Stimulated activated CD4-positive, alpha-beta T cell treated with anti-CD3 and anti-CD28 coated beads, Interleukin-4, amount 100 ng/mL, for 48 hours (primary cell): Measurements from ENCODE around the gene AGPAT4.

Experiments
- DNase-seq, 2 donors: peaks; one replicate each; pipeline ENCODE4 v3.0.0-alpha.2; 2020; ENCODE audit warnings: low read depth in 2 of 2

AGPAT4 gene

DNA sequence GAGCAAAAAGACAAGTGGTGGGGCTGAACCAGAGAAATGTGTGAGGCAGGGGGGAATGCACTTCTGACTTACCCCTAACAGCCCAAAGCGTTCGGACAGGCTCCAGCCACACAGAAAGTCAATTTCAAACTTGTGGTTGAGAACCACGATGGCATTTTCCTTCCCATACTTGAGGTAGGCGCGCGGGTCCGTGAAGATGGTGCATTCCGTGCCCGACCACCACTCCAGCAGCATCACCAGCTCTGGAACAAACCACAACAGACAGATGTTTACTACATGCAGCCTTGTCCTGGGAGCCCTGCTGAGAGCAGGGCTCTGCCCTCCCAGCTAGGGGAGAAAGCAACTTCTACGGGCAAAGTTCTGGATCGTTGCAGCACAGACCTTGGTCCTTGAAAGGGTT, 107.7 kb downstream of the AGPAT4 start:
- no peak for DNase-seq

DNA sequence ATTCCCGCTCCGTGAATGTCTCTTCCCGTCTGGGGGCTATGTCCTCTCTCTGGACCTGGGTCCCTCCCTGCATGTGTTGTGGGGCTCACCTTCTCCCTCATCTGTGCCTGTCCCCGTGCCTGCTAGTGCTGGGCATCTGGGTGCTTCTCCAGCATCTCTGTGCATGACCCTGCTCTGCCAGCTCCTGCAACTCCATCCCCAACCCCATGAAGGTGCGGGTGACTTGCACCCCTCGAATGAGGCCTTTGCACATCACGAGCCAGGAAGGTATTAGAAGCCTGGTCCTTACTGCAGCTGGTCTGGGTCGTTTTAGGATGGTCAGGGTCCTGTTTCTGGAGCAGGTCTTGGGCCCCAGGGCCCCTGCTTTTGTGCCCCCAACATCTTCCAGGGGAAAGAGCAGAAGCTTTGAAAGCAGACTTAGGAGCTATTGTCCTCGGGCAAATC, 109.7 kb downstream of the AGPAT4 start:
- DNase-seq = no peak

DNA sequence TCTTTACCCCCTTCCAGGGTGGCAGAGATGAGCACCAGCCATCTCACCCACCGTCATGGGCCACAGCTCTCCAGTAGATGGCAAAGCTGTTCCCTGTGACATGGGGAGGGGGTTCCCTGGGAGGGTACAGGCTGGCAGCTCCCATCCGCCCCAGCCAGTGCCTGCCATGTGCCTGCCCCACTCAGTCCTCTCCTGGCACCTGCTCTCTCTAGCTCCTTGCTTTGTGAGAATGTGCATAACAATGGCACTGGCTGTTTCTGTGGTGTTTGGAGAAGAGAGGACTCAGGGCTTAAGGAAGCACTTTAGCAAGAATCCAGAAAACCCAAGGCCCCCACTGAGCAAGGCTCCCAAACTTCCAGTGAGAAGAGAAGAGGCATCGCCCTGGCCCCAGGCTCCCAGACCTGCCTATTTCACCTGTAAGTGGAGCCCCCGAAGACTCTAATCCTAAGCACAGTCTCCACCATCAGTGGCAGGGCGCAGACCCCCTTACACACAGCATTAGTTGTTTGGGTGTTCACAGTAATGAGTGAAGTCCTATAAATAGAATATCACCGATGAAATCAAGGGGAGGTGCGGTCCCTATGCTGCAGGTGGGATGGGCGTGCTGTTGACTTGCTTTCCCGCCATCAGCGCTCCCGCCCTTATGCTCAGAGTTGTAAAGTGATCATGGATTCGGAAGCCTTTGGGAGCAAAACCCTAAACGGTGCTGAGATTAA, 110.2 kb downstream of the AGPAT4 start:
- no peak for DNase-seq

GRCh38 chr6:161162722-161163121, 111.1 kb downstream of the AGPAT4 start:
- no peak for DNase-seq

- no peak for DNase-seq
These were observed 111.8 kb downstream of the AGPAT4 start for GRCh38 chr6:161161889-161162624.

DNA sequence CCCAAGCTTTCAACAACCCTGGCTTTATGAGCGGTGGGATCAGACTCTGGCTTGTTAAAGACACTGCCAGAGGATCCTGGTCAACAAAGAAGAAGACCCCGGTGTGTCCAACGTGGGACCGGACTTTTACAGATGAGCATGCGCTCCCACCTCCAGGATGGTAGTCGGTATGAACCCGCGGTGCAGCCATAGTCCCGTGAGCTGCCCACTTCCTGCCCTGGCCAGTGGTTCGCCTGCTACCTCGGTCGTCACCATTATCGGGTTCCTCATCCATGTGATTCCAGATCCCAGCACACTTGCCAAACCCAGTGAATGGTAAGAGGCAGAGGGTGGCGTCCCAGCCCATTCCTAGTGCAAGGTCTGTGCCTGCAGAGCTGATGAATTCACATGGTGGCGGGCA, 112.7 kb downstream of the AGPAT4 start:
- no peak for DNase-seq

- DNase-seq = no peak
These were observed 119.0 kb downstream of the AGPAT4 start for GRCh38 chr6:161154796-161155335.

- DNase-seq = no peak
These were observed 120.1 kb downstream of the AGPAT4 start for GRCh38 chr6:161153725-161154124.

DNA sequence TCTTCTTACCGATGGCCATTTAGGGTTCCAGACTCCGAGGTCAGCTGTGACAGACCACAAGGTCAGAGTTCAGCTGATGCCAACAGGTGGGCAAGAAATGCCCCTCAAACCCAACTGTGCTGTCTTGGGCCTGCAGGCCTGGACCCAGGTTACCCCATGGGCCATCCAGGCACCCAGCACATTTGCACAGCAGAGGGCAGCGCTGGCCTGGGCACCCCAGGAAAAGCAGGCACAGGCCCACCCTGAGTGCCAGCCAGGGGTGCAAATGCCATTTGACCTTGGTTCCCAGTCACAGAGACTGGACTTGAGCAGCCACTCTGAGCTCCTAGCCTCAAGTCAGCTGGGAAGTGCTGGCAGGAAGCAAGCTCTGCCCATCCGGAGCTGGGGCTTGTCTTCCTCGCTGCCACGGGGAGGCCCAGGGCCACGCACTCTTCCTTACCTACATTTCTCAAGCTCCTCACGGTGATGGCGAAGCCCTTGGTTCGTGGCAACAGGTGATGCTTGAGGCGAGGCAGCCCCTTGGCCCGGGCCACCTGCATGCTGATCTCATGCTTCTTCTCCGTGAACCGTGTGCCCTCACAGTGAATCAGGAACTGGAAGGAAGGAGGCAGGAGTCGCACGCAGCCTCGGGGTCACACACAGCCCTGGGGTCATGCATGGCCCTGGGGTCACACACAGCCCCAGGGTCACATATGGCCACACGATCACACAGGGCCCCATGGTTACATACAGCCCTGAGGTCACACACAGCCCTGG, 120.8 kb downstream of the AGPAT4 start:
- DNase-seq = no peak

DNA sequence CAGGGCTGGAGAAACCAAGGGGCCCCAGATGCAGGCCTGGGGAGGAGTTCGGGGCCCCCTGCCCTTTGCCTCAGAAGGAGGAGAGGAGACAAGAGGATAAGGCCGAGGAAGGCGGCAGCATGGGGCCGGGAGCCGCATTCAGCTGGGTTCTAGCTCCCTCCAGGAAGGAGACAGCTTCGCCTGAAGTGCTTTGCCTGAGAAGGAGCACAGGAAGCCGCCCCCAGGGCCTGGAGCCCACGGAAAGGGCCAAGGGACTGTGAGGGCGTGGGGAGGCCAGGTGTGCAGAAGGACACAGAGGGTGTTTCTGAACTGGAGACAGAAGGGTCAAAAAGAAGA, 121.4 kb downstream of the AGPAT4 start:
- no peak for DNase-seq

DNA sequence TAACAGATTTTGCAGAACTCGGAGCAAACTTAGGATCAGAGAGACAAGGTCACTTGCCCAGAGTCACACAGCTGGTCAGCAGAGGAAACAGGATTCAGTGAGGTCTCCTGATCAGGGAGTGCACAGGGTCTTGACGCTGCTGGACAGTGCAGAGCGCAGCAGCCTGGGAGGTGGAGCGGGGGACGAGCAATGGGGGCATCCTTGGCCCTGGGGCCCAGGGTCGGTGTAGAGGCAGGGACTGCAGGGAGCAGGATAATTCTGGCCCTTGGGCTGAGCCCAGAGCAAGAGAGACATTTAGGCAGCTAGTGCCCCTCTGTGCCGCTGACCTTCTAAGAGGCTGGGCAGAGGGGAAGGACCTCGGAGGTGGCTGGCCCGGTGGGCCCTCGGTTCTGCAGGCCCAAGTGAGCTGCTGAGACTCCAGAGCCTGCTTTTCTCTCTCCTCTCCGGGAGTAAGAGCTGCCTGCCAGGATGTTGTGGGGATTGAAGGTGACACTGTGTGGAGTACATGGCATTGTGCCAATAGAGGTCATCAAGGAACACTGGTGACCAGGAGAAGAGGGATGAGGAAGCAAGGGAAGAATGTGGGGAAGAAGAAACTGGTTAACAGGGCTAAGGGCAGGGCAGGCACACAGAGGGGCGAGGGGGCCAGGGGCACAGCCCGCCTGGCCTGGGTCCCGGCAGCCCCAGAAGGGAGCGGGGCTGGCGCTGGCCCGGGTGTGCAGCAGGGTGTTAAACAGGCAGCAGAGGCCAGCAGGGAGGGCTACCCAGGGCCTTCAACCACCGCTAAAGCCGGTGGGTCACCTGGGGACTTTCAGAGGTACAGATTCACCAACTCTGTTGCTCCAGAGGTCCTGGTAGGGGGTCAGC, 122.0 kb downstream of the AGPAT4 start:
- DNase-seq = no peak

GRCh38 chr6:161151059-161151645, 122.7 kb downstream of the AGPAT4 start:
- DNase-seq = no peak

GRCh38 chr6:161150566-161150965, 123.3 kb downstream of the AGPAT4 start:
- DNase-seq = no peak

DNA sequence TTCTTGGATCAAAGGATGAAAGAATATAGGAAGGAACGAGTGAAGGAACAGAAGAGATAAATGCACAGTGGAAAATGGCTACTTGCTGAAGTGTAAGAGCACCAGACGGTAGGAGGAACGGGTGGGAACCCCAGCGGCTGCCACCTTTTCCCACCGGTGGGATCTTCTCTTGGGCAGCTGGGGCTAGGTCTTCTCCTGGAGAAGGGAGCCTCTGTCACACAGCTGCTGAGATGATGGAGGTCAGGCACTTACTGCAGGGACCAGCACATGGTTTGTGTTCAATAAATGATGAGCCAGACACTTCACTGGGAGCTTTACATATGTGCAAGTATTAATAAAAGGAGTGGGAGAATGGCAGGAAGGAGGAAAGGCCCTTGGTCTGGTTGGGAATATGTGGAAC, 123.7 kb downstream of the AGPAT4 start:
- no peak for DNase-seq

DNA sequence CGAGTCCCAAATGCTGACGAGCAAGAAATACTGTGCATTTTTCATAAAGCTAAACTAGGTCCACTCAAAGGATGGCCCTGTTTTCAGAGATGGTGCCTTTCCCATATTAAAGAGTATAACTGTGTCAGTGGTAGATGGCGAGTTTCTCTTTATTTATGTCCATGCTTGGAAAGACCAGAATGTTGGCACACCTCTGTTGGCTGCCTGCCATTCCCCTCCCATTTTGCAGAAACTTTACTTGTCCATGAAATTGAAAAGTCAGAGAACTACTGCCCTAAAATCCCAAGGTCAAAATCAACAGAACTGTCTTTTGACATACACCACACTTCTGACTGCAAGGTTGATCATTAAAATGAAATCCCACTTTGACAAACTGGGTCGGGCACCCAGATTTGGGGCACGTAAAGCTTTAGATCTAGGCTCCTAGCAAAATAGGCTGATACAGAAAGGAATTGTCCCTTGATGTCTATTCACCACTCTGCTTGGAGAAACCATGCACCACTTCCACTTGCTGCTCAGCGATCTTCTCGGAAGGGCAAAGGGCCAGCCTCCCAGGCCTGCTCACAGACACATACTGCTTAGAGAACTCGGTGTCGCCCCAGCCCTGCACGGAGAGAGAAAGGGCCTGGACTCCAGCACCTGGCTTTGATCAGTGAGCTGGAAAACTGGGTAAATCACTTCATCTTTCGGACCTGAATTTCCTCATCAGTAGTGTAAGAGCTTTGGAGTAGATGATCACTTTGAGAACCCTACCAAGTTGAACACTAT, 130.0 kb downstream of the AGPAT4 start:
- DNase-seq = no peak

GRCh38 chr6:161142957-161143296, 130.9 kb downstream of the AGPAT4 start:
- no peak for DNase-seq

- no peak for DNase-seq
These were observed 132.7 kb downstream of the AGPAT4 start for GRCh38 chr6:161141173-161141572.

GRCh38 chr6:161140554-161140875, 133.3 kb downstream of the AGPAT4 start:
- DNase-seq = no peak

DNA sequence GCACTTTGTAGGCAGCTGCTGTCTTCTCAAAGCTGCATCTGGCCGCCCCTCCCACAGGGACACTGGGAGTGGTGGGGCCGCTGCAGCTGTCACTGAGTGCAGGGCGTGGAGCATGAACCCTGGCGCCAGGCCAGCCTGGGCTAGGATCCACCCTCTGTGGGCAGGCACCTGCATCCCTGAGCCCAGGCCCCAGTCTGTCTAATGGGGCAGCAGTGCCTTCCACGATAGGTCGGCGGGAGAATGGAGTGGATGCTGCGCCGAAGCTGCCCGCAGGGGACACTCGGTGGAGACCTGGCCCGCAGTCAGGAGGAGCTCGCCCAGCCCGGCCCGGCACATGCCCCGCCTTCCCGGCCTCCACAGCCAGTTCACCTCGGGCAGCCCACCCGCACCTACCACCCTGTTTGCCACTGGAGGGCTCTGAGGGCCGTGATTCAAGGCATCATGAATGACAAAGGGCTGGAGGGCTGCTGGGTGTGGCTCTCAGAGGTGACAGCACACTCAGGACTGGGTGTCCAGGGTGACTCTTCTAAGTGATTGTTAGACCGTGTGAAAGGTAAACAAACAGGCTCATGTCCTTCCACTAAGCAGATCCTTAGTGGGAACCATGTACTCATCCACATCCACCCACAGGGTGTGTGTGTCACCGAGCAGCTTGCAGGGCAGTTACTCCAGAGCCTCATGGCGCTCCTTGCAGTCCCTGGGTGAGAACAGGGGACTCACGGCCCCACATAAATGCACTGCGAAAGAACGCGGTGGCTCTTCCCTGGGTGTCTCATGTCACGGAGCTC, 133.9 kb downstream of the AGPAT4 start:
- no peak for DNase-seq

DNA sequence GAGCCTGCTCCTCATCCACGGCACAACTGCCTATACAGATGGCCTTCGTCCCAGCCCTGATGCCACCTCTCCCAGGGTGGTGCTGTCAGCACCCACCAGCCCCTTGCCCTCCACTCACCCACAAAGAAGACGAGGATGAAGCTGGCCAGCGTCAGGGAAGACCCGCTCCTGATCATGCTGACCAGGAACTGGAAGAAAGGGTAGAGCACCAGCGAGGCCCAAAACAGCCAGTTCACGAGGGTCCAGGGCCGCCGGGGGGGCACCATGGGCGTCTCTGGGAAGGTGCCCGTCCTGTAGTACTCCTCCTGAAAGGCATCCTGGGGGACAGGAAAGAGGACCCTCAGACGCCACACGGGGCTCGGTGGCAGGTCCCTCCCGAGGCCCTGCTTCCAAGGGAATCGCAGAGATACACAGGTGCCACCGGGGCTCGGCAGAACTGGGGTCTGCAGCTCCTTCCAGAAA, 134.5 kb downstream of the AGPAT4 start:
- no peak for DNase-seq
